ENCODE data around the gene FAHD1.
"Not testable (repeated sequence)": the region's sequence is repeated elsewhere in the genome, so short reads cannot be mapped to it uniquely, and the experiment has no call there.

Gene FAHD1

DNA sequence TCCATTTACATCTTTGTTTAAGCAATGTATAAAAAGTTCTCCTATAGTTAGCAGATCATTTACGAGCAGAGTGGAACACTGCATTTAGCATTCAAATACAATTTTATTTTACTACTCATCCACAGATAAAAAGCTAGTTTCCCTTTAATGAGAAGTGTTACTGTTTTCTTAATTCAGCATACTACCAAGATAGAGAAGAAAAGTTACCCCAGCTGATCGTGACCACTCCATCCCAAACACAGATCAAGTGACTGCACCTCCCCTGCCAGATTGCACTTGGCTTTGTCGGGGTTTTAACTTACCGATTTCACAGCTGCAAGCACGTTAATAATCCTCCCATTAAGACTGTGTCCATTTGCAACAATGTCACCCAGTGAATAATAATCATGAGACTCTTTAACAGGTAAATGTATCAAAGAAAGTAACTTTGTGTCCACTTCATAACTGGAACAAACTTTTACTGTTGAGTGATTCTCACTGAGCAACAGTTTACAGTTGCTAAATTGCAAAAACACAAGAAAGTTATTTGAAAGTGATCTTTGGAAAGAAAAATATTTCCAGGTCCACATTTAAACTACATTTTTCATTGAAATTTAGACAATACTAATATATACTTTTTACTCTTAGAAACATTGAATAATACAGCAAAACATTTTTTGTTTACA lies 30.6 kb downstream of the FAHD1 start:
- no peak for DNase-seq

GRCh38 chr16:1858189-1858865 lies 31.3 kb downstream of the FAHD1 start:
- no peak for DNase-seq

DNA sequence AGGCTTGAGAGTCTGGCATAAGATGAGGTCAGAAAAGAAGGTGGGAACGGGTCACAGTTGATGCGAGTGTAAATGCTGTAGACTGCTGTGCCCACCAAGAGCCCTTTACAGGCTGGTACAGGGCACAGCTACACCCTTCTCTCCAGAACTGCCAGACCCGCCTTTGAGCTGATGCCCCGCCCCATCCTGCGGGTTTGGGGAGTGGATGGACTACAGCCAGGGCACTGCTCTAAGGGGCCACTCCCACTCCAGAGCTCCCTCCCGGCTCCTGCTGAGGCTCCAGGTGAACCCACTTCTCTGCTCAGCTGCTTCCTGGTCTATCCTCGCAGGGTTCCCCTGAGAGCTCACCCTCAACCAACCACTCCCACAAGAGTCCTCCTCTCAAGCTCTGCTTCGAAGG lies 32.6 kb downstream of the FAHD1 start:
- no peak for DNase-seq

GRCh38 chr16:1861730-1862129 lies 34.7 kb downstream of the FAHD1 start:
- DNase-seq, result no peak

DNA sequence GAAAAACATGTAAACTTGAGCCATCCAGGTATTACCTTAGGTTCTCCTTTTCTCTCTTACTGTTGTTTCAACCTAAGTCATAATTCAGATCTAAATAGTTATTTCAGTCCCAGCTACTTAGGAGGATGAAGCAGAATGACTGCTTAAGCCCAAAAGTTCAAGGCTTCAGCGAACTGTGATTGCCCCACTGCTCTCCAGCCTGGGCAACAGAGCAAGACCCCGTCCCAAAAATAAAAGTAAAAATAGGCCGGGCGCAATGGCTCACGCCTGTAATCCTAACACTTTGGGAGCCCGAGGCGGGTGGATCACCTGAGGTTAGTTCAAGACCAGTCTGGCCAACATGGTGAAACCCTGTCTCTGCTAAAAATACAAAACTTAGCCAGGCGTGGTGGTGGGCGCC lies 35.4 kb downstream of the FAHD1 start:
- no peak for DNase-seq

DNA sequence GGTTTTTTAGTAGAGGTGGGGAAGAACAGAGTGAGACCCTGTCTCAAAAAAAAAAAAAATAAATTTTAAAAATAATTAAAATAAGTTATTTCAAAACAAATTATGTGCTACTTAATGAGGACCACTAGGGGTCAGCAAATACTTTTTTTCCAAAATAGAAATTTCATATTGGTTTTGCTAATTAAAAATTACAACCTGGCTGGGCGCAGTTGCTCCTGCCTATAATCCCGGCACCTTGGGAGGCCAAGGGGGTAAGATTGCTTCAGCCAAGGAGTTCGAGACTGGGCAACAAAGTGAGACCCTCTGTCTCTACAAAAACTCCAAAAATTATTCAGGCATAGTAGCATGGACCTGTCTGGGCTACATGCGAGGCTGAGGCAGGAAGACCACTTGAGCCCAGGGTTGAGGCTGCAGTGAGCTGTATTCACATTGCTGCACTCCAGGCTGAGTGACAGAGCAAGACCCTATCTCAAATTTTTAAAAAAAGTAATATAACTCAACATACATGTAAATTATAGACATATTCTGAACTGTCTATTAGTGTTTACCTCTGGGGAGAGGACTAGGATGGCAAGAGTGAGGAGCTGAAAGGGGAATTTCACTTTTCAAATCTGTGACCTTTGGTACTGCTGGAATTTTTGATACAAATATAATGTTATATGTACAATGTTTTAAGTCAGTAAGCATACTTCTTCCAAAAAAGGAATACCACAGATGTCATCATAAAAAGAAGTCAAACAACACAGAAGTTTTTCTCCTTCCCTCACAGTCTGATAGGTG lies 36.9 kb downstream of the FAHD1 start:
- no peak for DNase-seq

DNA sequence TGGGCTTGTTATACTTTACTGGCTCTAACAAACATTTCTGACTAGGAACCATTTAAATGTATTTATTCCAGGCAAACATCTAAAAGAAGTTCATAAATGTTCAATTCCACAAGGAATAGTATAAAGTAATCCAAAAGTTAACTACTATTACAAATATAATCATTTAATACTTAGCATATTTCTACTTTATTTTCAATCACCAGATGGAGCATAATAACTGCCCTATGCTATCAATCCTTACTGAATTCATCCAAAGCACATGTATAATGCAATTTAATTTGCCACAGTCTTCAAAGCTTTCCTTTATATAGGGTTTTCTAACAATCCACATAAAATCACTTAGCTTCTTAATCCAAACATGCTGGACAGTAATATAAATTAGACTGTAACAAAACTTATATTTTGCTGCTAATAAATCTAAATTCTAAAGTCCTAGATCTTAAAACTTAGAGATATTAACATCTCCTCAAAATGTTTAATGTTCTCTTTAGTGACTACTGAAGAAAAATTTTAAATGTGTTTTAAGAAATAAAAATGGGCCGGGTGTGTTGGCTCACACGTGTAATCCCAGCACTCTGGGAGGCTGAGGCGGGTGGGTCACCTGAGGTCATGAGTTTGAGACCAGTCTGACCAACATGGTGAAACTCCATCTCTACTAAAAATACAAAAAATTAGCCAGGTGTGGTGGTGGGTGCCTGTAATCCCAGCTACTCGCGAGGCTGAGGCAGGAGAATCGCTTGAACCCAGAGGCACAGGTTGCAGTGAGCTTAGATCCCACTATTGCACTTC lies 39.1 kb downstream of the FAHD1 start:
- no peak for DNase-seq

DNA sequence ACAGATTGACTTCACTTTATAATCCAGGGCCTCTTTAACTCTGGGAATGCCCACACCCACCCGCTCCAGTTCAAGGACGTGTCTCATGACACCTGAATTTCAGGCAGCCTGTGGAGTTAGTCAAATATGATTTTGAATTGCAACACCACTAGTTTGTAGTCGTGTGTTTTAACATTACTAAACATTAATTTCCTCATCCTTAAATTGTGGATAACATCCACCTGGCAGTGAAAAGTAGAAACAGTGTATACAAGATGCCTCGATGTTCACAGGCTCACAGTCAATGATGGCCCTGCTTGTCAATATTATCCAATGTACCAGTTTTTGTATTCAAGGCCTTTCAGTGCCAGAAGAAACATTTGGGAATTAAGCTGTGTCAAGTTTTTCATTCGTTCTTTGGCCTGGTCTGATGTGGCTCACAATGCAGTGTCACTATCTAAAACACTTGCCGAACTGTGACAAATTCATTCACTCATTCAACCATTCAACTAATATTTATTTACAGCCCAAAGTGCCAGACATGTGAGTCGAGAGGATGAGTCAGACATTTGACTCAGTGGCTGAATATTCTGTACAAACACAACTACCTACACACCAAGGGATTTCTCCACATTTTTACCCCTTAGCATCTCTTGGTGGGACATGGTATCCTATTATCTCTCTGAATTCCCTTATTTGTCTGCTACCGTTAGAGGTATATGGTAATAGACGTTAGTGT lies 43.5 kb downstream of the FAHD1 start:
- no peak for DNase-seq

GRCh38 chr16:1871974-1872635 lies 45.1 kb downstream of the FAHD1 start, which contains the start of gene MEIOB:
Gene MEIOB (minus strand): TSS chr16:1872164. CDS start chr16:1868175, 3,989 bp downstream.
- DNase-seq, result peak; percentile 72

- DNase-seq, result no peak
Observed at GRCh38 chr16:1874854-1875253, 47.8 kb downstream of the FAHD1 start.

GRCh38 chr16:1876066-1876465 lies 49.1 kb downstream of the FAHD1 start:
- not testable (repeated sequence) for DNase-seq

- DNase-seq, result no peak
Observed at GRCh38 chr16:1876468-1876867, 49.5 kb downstream of the FAHD1 start.

DNA sequence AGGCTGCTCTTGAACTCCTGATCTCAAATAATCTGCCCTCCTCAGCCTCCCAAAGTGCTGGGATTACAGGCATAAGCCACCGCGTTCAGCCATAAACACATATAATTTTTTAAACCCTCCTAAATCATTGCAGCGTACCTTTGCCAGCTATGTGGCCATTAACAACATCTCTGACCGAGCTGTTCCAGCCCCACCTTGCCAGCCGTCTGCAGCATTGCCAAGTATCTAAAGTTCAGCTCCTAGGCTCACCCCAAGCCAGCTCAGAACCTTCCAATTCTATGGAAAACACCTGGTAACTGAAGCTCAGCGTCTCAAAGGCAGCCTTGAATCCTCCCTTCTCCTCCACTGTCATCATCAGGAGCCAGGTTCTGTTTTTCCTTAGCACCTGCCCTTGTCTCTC lies 50.1 kb downstream of the FAHD1 start:
- DNase-seq, result no peak

GRCh38 chr16:1877804-1878203 lies 50.8 kb downstream of the FAHD1 start:
- no peak for DNase-seq

- no peak for DNase-seq
Observed at GRCh38 chr16:1878256-1878655, 51.2 kb downstream of the FAHD1 start.
